K562 (cell line): ENCODE data around the gene AFDN. TPM values are rescaled to one million over a fixed set of nuclear protein-coding genes. Genes with fewer than 3 reads are reported as not detected.

ENCODE experiments used
- HLTF ChIP-seq: fragments of 450-650 bp; IDR thresholded peaks from 2 replicates; pipeline ENCODE4 v1.6.1; 2016
- RBBP5 ChIP-seq: fragments of 200-600 bp; sonication (generic); IDR thresholded peaks from 2 replicates; pipeline ENCODE4 v1.6.1; 2012; ENCODE audit warnings: borderline replicate concordance, mild to moderate bottlenecking, low read length, control low read depth, inconsistent platforms; ENCODE audit not compliant: insufficient read depth, poor library complexity, severe bottlenecking
- SMAD4 ChIP-seq: fragments of 250-450 bp; sonication (Bioruptor Pico); conservative IDR thresholded peaks from 2 replicates; pipeline ENCODE4 v1.8.0; 2021; ENCODE audit warnings: inconsistent platforms, mild to moderate bottlenecking, moderate library complexity
- SOX6 ChIP-seq: fragments of 450-650 bp; IDR thresholded peaks from 2 replicates; pipeline ENCODE4 v1.6.1; 2014; ENCODE audit warnings: mild to moderate bottlenecking
- ZKSCAN8 ChIP-seq: fragments of 200-800 bp; sonication (Bioruptor generic); IDR thresholded peaks from 2 replicates; pipeline ENCODE4 v1.6.1; 2016; ENCODE audit warnings: missing genetic modification characterization, missing compliant biosample characterization
- ZNF175 ChIP-seq: fragments of 200-800 bp; sonication (Bioruptor generic); IDR thresholded peaks from 2 replicates; pipeline ENCODE4 v1.6.1; 2016; ENCODE audit warnings: low read depth, mild to moderate bottlenecking, missing genetic modification characterization, missing compliant biosample characterization
- ZNF263 ChIP-seq: sonication (generic); formaldehyde crosslinking; IDR thresholded peaks from 2 replicates; pipeline ENCODE4 v1.8.0; 2022; ENCODE audit warnings: mild to moderate bottlenecking, missing genetic modification reagents, borderline replicate concordance
- polyA plus RNA-seq, 8 experiments: library from polyadenylated mRNA; depleted of rRNA in 4 of 8; stranded (reverse) in 5 of 8; unstranded in 3 of 8; fragments of >200 nt; fragmentation: Nextera tagmentation in 2 of 8; fragmentation: Illumina TruSeq in 1 of 8; extraction: Ambion mirVana in 2 of 8; extraction: Trizol in 1 of 8; gene quantifications; 2 replicates each; pipeline versions ENCODE4 v1.2.1 to v1.2.3, GENCODE V29; 2011 to 2014; ENCODE audit warnings: inconsistent platforms in 1 of 8, missing spikeins in 1 of 8
- total RNA-seq, 7 experiments: library from RNA; depleted of rRNA in 6 of 7; stranded (reverse); fragments of >200 nt in 6 of 7; fragmentation: Illumina TruSeq in 2 of 7; extraction: Trizol in 2 of 7; gene quantifications; 2 replicates each; pipeline versions ENCODE4 v1.2.1 to v1.2.3, GENCODE V29; 2011 to 2021; ENCODE audit warnings: low replicate concordance in 1 of 7
- TF ChIP-seq, protein P1 (sequence below): fragments of 150-350 bp; conservative IDR thresholded peaks from 2 replicates; pipeline ENCODE4 v1.6.1; 2014; ENCODE audit warnings: low read length
- TF ChIP-seq, protein P2 (sequence below): sonication (generic); IDR thresholded peaks from 2 replicates; pipeline ENCODE4 v1.6.1; 2016

Gene AFDN
- total and polyA plus RNA-seq, 9 of the 15 experiments (the other 6 are each of a cell fraction or from before 2014, with no cell fraction given), result 7.2 to 129 (median 105) TPM

GRCh38 chr6:167860550-167861226 is 34.0 kb downstream of the AFDN start (continued):
- TF ChIP-seq, protein P1, sequence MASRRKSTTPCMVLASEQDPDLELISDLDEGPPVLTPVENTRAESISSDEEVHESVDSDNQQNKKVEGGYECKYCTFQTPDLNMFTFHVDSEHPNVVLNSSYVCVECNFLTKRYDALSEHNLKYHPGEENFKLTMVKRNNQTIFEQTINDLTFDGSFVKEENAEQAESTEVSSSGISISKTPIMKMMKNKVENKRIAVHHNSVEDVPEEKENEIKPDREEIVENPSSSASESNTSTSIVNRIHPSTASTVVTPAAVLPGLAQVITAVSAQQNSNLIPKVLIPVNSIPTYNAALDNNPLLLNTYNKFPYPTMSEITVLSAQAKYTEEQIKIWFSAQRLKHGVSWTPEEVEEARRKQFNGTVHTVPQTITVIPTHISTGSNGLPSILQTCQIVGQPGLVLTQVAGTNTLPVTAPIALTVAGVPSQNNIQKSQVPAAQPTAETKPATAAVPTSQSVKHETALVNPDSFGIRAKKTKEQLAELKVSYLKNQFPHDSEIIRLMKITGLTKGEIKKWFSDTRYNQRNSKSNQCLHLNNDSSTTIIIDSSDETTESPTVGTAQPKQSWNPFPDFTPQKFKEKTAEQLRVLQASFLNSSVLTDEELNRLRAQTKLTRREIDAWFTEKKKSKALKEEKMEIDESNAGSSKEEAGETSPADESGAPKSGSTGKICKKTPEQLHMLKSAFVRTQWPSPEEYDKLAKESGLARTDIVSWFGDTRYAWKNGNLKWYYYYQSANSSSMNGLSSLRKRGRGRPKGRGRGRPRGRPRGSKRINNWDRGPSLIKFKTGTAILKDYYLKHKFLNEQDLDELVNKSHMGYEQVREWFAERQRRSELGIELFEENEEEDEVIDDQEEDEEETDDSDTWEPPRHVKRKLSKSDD, result no peak
- TF ChIP-seq RBBP5 (no peak), SOX6 (0 out of 2 replicates have a peak, but pooled peaks have one; percentile 2), SMAD4 (peak; percentile 82), HLTF (no peak), ZNF175 (no peak), ZNF263 (CRISPR knock-in tag) (no peak), ZKSCAN8 (CRISPR knock-in tag) (no peak)
- TF ChIP-seq, protein P2, sequence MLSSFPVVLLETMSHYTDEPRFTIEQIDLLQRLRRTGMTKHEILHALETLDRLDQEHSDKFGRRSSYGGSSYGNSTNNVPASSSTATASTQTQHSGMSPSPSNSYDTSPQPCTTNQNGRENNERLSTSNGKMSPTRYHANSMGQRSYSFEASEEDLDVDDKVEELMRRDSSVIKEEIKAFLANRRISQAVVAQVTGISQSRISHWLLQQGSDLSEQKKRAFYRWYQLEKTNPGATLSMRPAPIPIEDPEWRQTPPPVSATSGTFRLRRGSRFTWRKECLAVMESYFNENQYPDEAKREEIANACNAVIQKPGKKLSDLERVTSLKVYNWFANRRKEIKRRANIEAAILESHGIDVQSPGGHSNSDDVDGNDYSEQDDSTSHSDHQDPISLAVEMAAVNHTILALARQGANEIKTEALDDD, result peak; percentile 42; the same call in 1 of the 2 replicates
